Measurements from ENCODE around the gene WFDC1.

DNA sequence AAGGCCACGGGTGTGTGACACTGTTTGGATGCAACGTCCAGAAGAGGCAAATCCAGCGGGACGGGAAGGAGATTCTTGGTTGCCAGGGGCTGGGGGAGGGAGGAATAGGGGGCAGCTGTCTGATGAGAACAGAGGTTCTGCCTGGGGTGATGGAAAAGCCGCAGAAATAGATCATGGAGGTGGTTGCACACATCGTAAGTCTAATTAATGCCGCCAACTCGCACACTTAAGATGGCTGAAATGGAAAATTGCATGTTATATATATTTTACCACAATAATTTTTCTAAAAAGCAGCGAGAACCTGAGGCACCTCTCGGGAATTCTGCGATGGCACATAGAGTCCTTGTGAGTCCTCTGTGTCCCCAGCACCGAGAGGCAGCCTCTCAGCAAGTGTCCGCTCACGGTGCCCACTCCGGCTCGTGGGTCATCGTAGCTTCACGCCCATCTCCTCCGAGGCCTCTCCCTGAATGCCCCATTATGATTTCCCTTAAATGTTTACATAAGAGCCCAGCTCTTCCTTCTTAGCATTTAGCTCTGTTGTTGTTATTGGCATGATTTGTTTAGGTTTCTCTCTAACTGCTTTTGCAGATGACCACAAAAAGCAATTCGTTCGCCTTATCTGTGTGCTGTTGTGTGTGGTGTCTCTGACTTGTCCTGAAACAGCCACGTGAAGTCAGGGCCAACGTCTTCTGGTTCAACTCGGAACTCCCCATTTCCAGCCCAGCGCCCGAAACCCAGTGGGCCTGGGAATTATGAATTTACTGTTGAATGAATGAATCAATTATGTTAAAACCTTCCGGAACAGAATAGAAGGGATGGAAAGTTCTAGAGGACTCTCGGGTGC, 7.7 kb downstream of the WFDC1 start:
- TF ChIP-seq, protein P1, sequence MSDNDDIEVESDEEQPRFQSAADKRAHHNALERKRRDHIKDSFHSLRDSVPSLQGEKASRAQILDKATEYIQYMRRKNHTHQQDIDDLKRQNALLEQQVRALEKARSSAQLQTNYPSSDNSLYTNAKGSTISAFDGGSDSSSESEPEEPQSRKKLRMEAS (IDR thresholded peaks at IDR 0.05): no peak
- TF ChIP-seq, protein P2, sequence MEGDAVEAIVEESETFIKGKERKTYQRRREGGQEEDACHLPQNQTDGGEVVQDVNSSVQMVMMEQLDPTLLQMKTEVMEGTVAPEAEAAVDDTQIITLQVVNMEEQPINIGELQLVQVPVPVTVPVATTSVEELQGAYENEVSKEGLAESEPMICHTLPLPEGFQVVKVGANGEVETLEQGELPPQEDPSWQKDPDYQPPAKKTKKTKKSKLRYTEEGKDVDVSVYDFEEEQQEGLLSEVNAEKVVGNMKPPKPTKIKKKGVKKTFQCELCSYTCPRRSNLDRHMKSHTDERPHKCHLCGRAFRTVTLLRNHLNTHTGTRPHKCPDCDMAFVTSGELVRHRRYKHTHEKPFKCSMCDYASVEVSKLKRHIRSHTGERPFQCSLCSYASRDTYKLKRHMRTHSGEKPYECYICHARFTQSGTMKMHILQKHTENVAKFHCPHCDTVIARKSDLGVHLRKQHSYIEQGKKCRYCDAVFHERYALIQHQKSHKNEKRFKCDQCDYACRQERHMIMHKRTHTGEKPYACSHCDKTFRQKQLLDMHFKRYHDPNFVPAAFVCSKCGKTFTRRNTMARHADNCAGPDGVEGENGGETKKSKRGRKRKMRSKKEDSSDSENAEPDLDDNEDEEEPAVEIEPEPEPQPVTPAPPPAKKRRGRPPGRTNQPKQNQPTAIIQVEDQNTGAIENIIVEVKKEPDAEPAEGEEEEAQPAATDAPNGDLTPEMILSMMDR (IDR thresholded peaks at IDR 0.05; ENCODE audit: low read depth, low read length, missing input control): no peak
- no peak for TF ChIP-seq TAF1 (conservative IDR thresholded peaks at IDR 0.05)

Measured in liver (tissue), 3 donors.